ENCODE results near the gene KSR2.

- TF ChIP-seq GATA2 (IDR thresholded peaks at IDR 0.05; ENCODE audit: low read depth, low read length) = no peak
- TF ChIP-seq GATA3 (IDR thresholded peaks at IDR 0.05; ENCODE audit: low read depth, low read length) = no peak
Observed at GRCh38 chr12:117703584-117703983, 265.2 kb downstream of the KSR2 start.
